Measurements from ENCODE around the gene CDH23. TPM values are rescaled to one million over a fixed set of nuclear protein-coding genes. Genes with fewer than 3 reads are reported as not detected.

CDH23 gene
- total RNA-seq, 2 donors from 2014 or later: 28.5 to 58.7 TPM

DNA sequence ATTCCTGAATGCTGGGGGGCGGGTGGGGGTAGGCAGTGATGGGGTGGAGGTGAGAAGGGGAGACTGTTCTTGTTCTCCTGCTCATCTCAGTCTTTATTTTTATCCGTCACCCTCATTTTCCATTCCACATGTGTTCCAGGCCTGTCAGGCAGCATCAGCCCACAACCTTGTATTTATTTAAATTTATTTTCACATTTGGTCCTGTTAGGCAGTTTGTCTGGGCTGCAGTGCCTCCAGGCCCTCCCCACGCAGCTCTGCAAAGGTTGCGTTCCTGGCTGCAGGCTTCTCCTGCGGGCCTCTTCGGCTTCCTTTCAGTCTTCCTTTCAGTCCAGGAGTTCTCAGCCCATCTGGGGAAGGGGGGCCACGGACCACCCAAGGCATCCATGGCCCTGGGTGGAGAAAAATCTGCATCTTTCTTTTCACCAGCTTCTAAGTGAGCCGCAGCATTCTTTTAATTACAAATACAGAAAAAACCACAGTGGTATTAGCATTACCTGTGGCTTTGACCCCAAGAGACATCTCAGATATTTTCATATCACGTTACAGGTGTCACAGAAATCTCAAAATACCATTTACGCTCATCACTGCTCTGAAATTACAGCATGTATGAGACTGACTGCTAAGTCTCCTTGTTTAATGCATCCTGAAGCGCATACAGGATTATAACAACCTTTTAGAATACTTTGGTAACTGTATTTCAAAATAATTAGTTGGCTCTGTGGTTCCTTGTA, 228.9 kb downstream of the CDH23 start:
- Histone ChIP-seq H3K27me3 (no peaks in the 10 kb centered on the region), H3K4me1 (peaks cover 16% of the 10 kb centered on the region), H3K4me3 (no peak overlapping the region), H3K9me3 (no peaks in the 10 kb centered on the region), H3K36me3 (replicated peaks in 1 of 2; ENCODE audit: insufficient read depth in 1 of 2, low read depth in 2 of 2) (no peaks in the 10 kb centered on the region), H3K27ac (no peak overlapping the region)
- intact Hi-C loops (cut with DNase I): no loop called here
- TF ChIP-seq POLR2A (IDR thresholded peaks at IDR 0.05): no peak
- TF ChIP-seq, protein P1, sequence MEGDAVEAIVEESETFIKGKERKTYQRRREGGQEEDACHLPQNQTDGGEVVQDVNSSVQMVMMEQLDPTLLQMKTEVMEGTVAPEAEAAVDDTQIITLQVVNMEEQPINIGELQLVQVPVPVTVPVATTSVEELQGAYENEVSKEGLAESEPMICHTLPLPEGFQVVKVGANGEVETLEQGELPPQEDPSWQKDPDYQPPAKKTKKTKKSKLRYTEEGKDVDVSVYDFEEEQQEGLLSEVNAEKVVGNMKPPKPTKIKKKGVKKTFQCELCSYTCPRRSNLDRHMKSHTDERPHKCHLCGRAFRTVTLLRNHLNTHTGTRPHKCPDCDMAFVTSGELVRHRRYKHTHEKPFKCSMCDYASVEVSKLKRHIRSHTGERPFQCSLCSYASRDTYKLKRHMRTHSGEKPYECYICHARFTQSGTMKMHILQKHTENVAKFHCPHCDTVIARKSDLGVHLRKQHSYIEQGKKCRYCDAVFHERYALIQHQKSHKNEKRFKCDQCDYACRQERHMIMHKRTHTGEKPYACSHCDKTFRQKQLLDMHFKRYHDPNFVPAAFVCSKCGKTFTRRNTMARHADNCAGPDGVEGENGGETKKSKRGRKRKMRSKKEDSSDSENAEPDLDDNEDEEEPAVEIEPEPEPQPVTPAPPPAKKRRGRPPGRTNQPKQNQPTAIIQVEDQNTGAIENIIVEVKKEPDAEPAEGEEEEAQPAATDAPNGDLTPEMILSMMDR (IDR thresholded peaks at IDR 0.05): no peak
- ATAC-seq: no peak
- DNase-seq: no peak
- 77 to 80% methylated on average over 11 of the region's 11 CpGs for WGBS, 2 donors

DNA sequence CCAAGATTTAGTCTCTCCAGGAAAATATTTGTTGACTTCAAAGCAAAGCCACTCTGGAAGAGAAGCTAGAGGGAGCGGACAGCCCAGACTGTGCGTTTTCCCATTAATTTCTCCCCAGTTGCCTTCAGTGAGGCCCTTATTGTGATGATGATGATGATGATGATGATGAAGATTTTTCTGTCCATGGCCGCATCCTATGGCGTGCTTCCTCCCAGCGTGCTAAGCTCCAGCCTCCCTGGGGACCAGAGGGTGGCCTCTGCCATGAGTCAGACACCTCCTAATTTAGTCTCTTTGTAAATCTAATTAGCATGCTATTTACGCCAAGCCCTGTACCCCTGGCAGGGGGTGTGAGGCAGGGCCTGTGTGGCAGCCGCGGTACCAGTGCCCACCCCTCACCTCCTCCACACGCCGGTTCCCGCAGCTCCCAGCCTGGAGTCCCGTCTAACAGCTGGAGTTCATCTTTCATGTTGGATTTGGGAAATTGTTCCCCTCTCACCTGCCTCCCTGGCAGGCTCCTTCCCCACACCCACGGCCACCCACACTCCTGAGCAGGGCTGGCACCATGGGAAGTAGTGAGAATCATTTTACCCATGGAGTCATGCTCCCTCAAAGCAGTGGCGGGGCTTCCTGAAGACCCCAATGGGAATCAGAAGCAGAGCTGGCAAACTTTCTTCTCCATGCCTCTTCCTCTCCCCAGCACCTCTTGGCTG, 230.7 kb downstream of the CDH23 start:
- intact Hi-C loops (cut with DNase I): no loop called here
- no peaks in the 10 kb centered on the region for H3K27me3 ChIP-seq
- DNase-seq: no peak
- no peak for ATAC-seq
- no peak for TF ChIP-seq POLR2A (IDR thresholded peaks at IDR 0.05)
- TF ChIP-seq, protein P1 (IDR thresholded peaks at IDR 0.05): no peak
- no peak overlapping the region for H3K4me3 ChIP-seq
- no peaks in the 10 kb centered on the region for H3K36me3 ChIP-seq (replicated peaks in 1 of 2; ENCODE audit: insufficient read depth in 1 of 2, low read depth in 2 of 2)
- no peak overlapping the region for H3K27ac ChIP-seq
- peaks cover 3% of the 10 kb centered on the region for H3K4me1 ChIP-seq
- 56 to 64% methylated on average over 13 to 14 of the region's 14 CpGs for WGBS, 2 donors
- H3K9me3 ChIP-seq: no peaks in the 10 kb centered on the region

DNA sequence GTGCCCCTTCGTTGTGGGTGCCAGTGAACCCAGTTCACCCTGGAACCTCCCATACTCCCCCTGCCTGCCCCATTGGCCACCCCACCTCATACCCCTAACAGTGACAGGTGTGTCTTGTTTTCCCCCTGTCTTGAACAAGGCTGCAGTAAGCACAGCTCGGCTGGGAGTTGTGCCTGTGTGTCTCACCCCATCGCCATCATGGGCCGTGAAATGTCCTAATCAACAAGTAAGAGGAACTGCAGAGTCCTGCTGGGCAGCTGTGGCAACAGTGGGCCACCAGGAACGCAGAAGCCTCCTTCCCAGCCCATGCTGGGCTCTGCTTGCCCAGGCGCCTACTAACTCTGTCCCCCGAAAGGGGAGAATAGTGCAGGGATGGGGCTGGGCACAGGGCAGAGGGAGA, 231.2 kb downstream of the CDH23 start:
- H3K4me3 ChIP-seq: no peak overlapping the region
- no peaks in the 10 kb centered on the region for H3K9me3 ChIP-seq
- H3K27me3 ChIP-seq: no peaks in the 10 kb centered on the region
- no peak for DNase-seq
- intact Hi-C loops (cut with DNase I): no loop called here
- TF ChIP-seq, protein P1 (IDR thresholded peaks at IDR 0.05): no peak
- no peak for TF ChIP-seq POLR2A (IDR thresholded peaks at IDR 0.05)
- H3K36me3 ChIP-seq (replicated peaks in 1 of 2; ENCODE audit: insufficient read depth in 1 of 2, low read depth in 2 of 2): no peaks in the 10 kb centered on the region
- WGBS, 2 donors: 65 to 69% methylated on average over 5 to 7 of the region's 7 CpGs
- H3K27ac ChIP-seq: no peak overlapping the region
- no peak for ATAC-seq
- no peaks in the 10 kb centered on the region for H3K4me1 ChIP-seq

DNA sequence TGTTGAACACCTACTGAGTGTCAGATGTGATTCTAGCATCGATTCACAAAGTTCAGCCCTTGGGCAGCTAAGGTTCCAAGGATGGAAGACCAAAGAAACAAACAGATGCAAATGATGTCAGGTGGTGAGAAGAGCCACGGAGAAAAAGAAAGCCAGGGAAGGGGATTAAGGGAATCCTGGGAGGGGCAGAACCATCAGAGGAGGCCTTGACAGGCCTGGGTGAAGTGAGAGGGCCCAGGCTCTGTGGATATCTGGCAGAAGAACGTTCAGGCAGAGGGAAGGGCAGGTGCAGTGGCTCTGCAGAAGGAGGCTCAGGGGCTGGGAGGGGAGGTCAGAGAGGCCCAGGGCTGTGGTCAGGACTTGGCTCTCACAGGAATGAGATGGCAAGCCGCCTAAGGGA, 232.4 kb downstream of the CDH23 start:
- H3K36me3 ChIP-seq (replicated peaks in 1 of 2; ENCODE audit: insufficient read depth in 1 of 2, low read depth in 2 of 2): no peaks in the 10 kb centered on the region
- TF ChIP-seq, protein P1 (IDR thresholded peaks at IDR 0.05): no peak
- no peak overlapping the region for H3K27ac ChIP-seq
- H3K4me3 ChIP-seq: no peak overlapping the region
- intact Hi-C loops (cut with DNase I): no loop called here
- DNase-seq (no peak), ATAC-seq (no peak)
- H3K27me3 ChIP-seq: no peaks in the 10 kb centered on the region
- H3K9me3 ChIP-seq: no peaks in the 10 kb centered on the region
- H3K4me1 ChIP-seq: peaks cover 3% of the 10 kb centered on the region
- WGBS, 2 donors: 64 to 70% methylated on average over 4 of the region's 4 CpGs
